Posterior cingulate gyrus (tissue), 11 donors: Measurements from ENCODE around the gene SLC38A7.

Source experiments
- DNase-seq, 10 donors: peaks; one replicate each; pipeline versions ENCODE4 v3.0.0 to v3.0.0-alpha.2; 2020 to 2021; ENCODE audit warnings: mixed read lengths in 3 of 10
- intact Hi-C: fragments of 100-400 bp; cut with DNase I; formaldehyde crosslinking; loops from one replicate; pipeline ENCODE4 v1.15.1; 2023

SLC38A7 gene, protein sequence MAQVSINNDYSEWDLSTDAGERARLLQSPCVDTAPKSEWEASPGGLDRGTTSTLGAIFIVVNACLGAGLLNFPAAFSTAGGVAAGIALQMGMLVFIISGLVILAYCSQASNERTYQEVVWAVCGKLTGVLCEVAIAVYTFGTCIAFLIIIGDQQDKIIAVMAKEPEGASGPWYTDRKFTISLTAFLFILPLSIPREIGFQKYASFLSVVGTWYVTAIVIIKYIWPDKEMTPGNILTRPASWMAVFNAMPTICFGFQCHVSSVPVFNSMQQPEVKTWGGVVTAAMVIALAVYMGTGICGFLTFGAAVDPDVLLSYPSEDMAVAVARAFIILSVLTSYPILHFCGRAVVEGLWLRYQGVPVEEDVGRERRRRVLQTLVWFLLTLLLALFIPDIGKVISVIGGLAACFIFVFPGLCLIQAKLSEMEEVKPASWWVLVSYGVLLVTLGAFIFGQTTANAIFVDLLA

DNA sequence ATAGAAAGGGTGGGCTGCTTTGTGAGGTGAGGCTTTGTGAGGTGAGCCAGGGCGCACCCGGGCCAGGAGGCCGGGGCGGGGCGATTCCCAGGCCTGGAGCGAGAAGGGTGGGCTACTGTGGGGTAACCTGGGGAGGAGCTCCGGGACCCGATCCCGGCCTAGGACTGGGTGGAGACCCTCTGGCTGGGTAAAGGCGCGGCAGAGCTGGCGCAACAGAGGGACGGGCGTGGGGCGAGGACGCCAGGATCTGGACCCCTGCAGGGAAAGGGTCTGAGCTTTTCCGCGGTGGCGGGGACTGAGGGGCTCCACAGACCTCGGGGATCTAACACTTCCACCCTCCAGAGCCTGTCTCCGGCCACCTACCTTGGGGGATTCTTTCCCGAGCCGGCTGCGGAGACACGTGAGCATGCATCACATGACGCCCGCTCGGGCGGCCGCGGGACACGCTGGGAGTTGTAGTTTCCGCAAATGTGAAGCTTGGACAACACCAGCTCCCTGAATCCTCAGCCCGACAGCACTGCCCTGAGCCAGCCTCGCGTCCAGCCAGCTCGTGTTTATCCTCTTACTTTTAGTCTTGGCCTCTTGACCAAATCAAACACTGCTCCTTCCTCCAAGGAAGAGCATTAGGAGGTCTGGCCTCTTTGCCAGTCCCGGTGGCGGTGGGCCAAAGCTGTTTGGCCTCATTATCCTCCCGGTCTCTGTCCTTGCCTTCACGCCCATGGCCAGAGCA is at the start of gene SLC38A7:
TSS of gene SLC38A7 (minus strand) at position 417 of the 730 bp plus-strand sequence. CDS start 4,644 bp downstream, outside the sequence.
- intact Hi-C loops, result loop anchor here (1.0 to 5.0 kb wide), 2 partner anchors 48 to 54 kb away; partner anchors contain the start of gene GOT2
- peak; percentile 87 to 99 (median 91) for DNase-seq

DNA sequence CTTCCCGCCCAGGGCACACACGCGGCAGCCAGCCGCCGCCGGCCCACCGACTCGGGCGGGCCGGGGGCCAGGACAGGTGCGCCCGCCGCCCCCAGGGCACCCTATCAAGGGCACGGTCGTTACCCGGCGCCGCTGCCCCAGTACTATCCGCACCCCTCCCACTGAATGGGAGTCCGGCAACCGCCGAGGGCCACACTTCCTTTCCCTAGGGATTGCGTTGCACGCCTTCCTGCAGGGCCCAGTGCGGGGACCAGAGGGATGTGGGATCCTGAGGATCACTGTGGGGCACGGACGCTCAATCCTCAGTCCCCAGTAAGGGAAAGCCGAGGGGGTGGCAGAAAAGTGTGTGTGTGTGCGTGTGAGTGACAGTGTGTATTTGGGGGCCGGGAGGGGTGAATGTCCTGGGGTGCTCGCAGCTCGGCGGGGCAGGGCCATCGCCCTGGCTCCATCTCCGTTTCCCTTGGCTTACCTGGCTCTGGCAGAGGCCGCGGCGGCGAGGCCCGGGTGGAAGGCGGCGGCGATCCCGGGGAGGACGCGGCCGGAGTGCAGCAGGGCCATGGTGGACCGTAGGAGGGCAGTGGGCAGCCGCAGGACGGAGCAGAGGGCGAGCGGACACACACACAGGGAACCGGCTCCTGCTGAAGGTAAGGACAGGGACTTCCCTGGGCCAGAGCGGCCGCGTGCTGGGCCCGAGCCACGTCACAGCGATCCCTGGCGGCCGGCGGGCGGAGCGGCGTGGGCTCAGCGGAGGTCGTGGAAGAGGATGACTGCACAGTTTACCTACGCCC is 49.3 kb upstream of the SLC38A7 start, which contains the start of gene GOT2:
TSS of gene GOT2 (minus strand) at position 646 of the 788 bp plus-strand sequence. CDS start at position 558, 88 bp downstream.
- intact Hi-C loops, result loop anchor here (5.0 kb wide), 2 partner anchors 47 to 102 kb away; no protein-coding TSS in a partner anchor
- peak; percentile 67 to 98 (median 82) for DNase-seq

DNA sequence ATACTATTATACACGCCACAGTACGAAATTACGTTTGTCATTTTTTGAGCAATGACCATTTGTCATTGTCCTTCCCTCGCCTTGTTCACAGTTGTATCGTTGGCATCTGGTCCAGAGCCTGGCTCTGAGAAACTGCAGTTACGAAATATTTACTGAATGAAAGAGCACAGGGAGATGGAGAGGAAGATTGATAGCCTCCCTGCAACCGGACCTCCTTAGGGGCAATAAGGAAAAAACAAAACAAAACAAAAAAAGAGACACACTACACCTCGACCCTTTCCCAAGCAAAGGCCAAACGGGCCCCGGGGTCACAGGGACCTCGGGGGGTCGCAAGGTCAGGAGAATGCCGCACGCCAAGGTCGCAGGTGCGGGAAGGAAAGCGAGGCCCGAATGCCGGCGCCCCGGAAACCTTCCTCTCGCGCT is 48.7 kb upstream of the SLC38A7 start:
- intact Hi-C loops, result loop anchor here (5.0 kb wide), 2 partner anchors 46 to 101 kb away; no protein-coding TSS in a partner anchor
- DNase-seq, result peak in 2 of 10 donors; percentile 12 to 83

DNA sequence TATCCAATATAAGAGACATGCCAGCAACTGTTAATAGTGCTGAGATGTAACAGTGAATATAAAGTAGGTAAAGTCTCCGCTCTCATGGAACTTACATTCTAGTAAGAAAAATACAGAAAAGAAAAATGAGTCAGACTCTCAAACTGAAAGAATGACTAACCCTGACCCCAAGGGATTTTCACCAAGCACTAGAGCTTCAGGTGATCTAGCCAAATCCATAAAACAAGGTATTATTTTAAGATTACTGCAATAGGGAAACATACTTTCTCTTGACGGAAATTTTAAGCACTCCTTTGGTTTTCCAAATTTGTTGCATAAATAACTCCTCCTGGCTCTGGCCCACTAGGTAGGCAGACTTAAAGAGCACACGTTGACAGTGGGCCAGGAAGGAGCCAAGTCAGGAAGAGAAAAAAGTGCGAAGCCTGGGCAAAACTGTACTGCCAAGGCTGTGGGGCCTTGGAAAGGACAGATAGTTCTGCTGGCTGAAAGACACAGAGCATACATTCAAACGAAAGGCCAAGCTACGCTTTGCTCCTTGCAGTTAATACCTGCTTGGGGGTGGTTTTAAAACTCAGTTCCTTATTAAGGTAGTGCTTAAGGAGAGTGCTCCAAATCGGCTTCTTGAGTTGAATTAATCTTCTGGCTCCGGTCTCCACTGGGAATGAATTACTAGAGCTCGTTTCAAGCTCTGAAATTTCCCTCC is 48.1 kb upstream of the SLC38A7 start:
- intact Hi-C loops, result loop anchor here (5.0 kb wide), 2 partner anchors 45 to 100 kb away; no protein-coding TSS in a partner anchor
- no peak for DNase-seq

DNA sequence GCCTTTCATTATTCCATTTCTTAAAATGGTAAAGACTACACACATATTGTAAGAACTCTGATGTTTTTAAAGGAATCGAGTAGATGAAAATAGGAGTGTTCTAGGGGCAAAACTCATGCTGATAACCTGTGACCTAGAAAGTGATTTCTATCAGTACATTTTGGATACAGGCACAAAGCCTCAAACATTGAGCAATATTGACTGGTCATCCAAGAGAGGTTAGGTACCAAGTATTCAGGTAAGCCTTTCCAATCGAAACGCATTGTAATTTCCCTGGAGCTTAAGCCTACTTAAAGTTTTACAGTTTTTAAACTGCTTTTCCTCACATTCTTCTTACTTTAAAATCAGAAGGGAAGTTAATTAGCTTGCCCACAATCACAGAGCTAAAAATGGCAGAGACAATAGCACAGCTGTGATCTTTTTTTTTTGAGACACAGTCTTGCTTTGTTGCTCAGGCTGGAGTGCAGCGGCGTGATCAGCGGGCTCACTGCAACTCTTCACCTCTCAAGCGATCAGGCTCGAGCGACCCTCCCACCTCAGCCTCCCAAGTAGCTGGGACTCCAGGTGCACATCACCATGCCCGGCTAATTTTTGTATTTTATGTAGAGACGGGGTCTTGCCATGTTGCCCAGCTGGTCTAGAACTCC is 46.3 kb upstream of the SLC38A7 start:
- intact Hi-C loops, result loop anchor here (5.0 kb wide), 2 partner anchors 44 to 99 kb away; no protein-coding TSS in a partner anchor
- DNase-seq, result peak in 2 of 10 donors; percentile 36 to 84

DNA sequence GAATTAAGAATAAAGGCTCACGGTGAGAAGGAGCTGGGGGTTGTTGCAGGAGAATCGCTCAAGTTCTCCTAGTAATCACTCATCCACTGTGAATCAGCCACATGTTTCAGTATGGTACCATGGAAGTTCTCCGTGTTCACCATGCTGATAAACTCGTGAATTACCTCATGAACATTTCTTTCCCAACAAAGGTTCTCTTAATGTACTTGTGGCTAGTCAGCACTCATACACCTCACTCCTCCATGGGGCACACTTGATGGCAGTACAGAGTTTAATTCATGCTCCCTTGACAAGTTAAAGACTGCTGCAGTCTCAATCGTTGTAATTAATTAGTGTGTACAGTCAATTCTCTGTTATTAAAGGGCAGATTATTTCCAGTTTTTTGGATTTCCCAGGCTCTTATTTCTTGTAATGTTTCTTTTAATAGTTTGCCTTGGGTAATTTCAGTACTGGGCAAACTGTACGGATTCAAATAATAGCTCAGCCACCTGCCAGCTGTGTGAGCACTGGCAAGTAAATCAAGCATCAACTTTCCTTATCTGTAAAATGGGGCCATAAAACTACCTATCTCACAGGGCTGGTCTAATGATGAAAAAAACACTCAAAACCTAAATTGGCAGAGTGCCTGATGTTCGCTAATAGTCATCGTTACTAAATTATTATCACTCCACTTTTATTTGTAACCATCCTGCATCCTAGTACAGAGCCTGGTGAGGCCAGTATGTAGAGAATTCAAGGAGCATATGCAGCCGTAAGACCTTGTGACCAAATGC is 43.4 kb upstream of the SLC38A7 start:
- intact Hi-C loops, result no loop called here
- DNase-seq, result no peak

DNA sequence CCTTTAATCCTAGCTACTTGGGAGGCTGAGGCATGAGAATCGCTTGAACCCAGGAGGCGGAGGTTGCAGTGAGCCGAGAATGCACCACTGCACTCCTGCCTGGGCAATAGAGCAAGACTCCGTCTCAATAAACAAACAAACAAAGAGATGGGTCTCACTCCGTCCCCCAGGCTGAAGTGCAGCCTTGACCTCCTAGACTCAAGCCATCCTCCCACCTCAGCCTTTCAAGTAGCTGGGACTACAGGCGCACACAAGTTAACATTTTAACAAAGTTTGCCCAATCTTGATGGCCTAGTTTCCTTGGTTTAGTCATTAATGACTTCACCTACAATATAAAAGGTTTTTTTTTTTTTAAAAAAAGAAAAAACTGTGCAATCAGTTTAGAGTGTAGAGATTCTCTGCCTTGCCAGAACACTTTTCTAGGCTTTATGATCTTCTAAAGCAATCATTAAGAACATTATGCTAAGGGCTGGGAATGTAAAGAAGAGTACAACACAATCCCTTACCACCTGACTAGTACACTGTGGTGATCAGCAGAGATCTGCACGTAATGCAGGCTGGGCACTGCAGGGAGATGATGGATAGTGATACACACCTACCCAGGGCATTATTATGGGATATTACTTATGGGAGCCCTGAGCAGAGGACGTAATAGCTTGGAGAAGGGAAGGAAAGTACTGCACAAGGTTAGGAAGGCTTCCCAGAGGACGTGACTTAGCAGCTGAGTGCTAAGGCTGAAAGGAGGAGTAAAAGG is 42.6 kb upstream of the SLC38A7 start:
- intact Hi-C loops, result no loop called here
- no peak for DNase-seq

DNA sequence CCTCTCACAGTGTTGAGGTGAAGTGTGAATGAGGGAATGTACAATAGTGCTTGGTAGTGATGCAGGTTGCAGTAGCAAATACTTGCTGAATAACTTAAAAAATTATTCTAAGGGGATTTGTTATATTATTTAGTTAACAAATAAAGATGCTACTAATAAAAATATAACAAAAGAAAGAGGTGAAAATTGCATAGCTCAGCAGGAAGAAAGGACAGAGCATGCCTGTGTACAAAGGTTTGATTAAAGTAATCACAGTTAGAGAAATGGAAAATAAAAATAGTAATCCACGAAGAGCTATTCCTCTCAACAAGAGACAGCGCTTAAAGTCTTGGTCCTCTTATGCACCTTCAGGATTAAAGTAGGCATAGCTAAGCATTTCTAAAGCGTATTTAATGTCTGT is 38.5 kb upstream of the SLC38A7 start:
- intact Hi-C loops, result no loop called here
- no peak for DNase-seq

DNA sequence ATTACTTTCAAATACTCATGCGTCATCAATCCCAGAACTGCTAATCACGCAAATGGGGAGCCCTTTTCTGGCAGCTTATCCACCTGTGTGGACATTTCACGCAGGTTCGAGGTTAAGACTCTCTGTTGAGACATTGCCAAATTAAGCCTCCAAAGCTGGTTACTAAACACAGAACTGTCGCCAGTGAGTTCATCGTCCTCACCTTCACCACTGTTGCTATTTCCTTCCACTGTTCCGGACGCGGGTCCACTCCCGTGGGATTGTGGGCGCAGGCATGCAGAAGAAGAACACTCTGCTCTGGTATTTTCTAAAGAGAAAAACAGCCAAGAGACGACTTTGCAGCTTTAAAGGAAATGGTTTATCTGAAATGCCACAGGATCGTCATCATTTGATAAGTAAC is 33.4 kb upstream of the SLC38A7 start:
- DNase-seq, result no peak
- intact Hi-C loops, result no loop called here

DNA sequence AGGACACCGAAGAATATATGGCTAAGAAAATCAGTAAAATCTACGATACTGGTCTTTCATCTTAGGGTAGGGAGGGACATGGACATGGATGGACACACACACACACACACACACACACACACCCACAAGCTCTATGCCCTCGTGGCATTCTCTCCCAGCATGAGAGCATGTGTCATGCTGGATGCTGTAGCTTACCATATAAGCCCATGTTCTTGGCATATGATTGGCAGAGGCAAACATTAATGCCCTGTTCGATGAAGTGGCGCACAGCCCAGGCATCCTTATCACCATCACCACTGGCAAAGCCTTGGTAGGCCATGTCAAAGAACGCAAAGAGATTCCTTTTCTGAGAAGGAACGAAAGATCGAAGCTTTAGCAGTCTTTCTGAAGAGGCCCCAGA is 31.9 kb upstream of the SLC38A7 start:
- intact Hi-C loops, result no loop called here
- DNase-seq, result no peak

DNA sequence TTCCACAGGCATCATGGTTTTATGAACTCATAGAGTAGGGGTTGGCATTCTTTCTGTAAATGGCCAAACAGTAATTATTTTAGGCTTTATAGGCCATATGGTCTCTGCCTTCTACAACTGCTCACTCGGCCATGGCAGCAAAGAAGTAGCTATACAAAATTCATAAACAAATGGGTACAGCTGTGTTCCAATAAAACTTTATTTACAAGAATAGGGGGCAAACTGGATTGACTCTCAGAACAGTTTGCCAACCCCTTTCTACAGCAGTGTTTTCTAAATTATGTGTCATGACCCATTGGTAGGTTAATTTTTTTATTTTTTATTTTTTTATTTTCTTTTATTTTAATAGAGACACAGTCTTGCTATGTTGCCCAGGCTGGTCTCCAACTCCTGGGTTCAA is 29.2 kb upstream of the SLC38A7 start:
- intact Hi-C loops, result no loop called here
- no peak for DNase-seq

DNA sequence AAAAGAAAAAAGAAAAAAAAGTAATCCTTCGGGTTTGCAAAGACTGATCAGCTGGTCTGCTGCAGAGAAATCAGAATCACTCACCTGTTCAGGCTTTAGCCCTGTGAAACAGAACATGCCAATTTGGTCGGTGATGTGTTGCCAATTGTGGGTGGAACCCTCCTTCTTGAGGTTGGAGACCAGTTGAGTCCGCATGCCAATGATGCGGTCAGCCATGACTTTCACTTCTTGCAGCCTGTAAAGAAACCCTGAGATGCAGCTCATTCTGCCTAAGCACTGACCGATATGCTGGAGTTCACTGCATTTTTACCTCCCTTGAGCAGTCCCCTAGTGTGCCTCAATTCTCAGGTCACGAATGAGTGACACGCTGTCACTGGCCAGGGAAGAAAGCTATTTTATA is 24.8 kb upstream of the SLC38A7 start:
- intact Hi-C loops, result no loop called here
- DNase-seq, result no peak

DNA sequence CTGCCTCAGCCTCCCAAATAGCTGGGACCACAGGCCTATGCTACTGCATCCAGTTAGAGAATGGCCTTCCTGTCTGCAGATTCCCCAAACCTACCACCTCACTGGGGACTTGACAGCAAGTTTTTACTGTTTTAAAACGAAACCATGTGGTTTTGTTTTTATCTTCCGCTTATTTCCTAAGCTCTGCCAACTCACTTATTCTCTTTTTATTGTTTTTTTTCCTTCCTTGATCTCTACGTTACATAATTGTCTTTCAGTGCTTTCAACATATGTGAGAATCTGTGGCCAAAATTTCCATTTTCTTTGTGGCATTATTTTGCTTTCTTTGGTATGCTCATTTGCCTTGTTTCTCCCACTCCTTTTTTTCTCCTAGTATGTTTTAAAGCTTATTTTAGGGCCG is 14.6 kb upstream of the SLC38A7 start:
- intact Hi-C loops, result no loop called here

DNA sequence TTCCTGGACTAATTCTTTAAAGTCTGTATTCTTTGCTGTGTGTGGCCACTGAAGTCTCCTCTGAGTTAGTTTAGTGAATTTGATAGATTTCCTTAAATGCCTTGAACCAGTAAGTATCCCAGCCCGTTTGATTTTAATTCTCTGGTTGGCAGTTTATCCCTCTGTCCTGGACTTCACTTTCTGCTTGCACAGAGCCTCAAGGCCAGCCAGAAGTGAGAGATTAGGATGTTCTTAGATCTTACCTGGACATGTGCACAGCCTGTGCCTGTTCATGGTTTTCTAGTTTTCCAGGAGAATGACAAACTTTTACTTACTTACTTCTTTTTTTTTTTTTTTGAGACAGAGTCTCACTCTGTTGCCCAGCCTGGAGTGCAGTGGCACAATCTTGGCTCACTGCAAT is 10.8 kb upstream of the SLC38A7 start:
- no peak for DNase-seq
- intact Hi-C loops, result no loop called here

More for the DNA sequence above, 14.6 kb upstream of the SLC38A7 start:
- DNase-seq, result no peak

DNA sequence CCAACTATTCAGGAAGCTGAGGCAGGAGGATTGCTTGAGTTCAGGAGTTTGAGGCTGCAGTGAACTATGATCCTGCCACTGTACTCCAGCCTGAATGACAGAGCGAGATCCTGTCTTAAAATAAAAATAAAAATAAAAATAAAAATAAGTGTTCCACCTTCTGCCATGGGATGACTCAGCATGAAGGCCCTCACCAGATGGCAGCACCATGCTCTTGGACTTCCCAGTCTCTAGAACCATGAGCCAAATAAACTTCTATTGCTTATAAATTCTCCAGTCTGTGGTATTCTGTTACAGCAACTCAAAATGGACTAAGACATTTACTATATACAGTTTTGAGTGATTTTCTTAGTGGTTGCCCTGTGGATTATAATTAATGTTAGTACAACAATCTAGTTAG is 7.9 kb upstream of the SLC38A7 start:
- intact Hi-C loops, result no loop called here
- no peak for DNase-seq

DNA sequence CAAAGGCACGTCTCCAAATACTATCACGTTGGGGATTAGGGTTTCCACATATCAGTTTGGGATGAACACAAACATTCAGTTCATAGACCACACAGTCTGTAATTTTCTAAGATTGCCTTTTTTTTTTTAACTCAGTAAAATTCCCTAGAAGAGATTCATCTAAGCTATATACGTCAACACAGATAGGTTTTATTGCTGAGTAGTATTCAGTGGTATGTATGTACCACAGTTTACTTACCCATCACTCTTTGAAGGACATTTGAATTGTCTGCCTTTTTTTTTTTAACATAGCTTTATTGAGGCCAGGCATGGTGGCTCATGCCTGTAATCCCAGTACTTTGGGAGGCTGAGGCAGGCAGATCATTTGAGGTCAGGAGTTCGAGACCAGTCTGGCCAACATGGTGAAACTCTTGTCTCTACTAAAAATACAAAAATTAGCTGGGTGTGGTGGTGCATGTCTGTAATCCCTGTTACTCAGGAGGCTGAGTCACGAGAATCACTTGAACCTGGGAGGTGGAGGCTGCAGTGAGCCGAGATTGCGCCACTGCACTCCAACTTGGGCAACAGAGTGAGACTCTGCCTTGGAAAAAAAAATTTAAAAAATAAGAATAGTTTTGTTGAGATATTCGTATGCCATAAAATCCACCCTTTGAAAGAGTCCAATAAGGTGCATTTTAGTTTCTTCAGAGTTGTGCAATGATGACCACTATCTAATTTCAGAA is 2.6 kb upstream of the SLC38A7 start:
- peak in 1 of 10 donors; percentile 3 for DNase-seq
- intact Hi-C loops, result loop anchor here (5.0 kb wide), 1 partner anchor 45 kb away; the partner anchor contains the start of gene GOT2

DNA sequence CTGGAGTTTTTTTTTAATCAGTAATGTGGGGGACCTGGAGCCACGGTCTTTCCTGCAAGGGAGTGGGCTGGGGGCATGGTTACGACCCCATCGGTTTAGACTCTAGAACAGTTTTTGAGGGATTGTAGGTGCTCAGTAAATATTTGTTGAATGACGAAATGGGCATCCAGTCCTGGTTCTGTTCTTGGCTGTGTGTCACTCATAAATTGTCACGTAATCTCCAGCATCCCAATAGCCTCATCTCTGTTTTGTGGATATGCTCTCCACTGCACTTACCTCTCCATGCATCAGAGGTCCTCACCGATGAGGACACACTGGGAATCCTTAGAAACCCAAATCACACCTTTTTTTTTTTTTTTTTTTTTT is 497 bp upstream of the SLC38A7 start:
- intact Hi-C loops, result loop anchor here (5.0 kb wide), 1 partner anchor 47 kb away; the partner anchor contains the start of gene GOT2
- DNase-seq, result no peak
